Glutamatergic neuron (in vitro differentiated cells): ENCODE data around the gene CASKIN1. TPM values are rescaled to one million over a fixed set of nuclear protein-coding genes. Genes with fewer than 3 reads are reported as not detected.

Experiments used
- DNase-seq: peaks from one replicate; pipeline ENCODE4 v3.0.0; 2022
- H3K27ac Mint-ChIP-seq: one replicate; pipeline ENCODE4 v1.8.0; 2020; ENCODE audit warnings: mild to moderate bottlenecking, mixed read lengths, inconsistent platforms; ENCODE audit not compliant: unreplicated experiment
- H3K27me3 Mint-ChIP-seq: one replicate; pipeline ENCODE4 v1.8.0; 2020; ENCODE audit warnings: mild to moderate bottlenecking, moderate library complexity, mixed read lengths, inconsistent platforms; ENCODE audit not compliant: unreplicated experiment
- H3K36me3 Mint-ChIP-seq: one replicate; pipeline ENCODE4 v1.8.0; 2020; ENCODE audit warnings: mild to moderate bottlenecking, mixed read lengths, inconsistent platforms; ENCODE audit not compliant: unreplicated experiment
- H3K4me1 Mint-ChIP-seq: one replicate; pipeline ENCODE4 v1.8.0; 2020; ENCODE audit warnings: mild to moderate bottlenecking, low read depth, mixed read lengths, inconsistent platforms; ENCODE audit not compliant: unreplicated experiment
- H3K4me3 Mint-ChIP-seq: one replicate; pipeline ENCODE4 v1.8.0; 2020; ENCODE audit warnings: mild to moderate bottlenecking, mixed read lengths, inconsistent platforms; ENCODE audit not compliant: unreplicated experiment
- H3K9me3 Mint-ChIP-seq: one replicate; pipeline ENCODE4 v1.8.0; 2020; ENCODE audit warnings: mild to moderate bottlenecking, moderate library complexity, mixed read lengths, inconsistent platforms; ENCODE audit not compliant: unreplicated experiment
- CTCF ChIP-seq: fragments of 200-600 bp; sonication (generic); IDR thresholded peaks from one replicate; pipeline ENCODE4 v1.5.0; 2021; ENCODE audit not compliant: partially characterized antibody, unreplicated experiment
- total RNA-seq: library from RNA; stranded (reverse); fragmentation: NEBNext Ultra II Directional; extraction: Animal tissue kit (Norgen Biotek cat#: 25700); gene quantifications from one replicate; pipeline ENCODE4 v1.2.1, GENCODE V29; 2021; ENCODE audit not compliant: unreplicated experiment

CASKIN1 gene
- total RNA-seq, 1 donor from 2014 or later = 31.6 TPM

DNA sequence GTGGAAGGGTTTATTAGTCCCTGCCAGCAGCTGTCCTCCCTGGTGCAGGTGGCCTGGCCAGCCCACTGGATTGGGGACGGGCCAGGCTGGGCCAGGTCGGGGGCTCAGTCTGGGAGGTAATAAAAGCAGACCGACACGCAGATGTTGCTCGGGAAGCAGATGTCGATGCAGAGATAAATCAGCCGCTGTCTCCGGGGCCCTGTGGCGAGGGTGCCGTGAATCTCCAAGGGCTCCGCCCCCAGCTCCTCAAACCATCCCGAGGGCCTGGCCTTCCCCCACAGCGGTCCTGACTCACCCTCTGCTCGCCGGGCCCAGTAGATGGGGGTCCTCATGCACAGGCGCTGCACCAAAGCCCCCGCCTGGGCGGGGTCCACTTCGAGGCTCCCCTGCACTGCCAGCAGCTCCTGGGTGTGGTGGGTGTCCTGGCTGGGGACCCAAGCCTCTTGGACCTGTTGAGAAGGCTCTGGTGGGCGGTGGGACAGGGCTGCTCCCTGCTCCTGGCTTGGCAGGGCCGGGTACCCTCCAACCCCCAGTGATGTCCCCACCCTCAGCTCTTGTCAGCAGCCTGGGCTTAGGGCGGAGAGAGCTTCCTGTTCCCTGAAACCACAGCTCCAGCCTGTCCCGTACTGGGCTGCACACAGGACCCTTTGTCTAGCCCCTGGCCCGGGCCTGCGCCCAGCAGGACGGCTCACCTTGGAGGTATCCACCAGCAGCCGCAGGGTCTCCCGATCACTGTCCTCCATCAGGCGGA lies 13.0 kb upstream of the CASKIN1 start:
- H3K27ac Mint-ChIP-seq = no peak overlapping the region
- H3K36me3 Mint-ChIP-seq = no peaks in the 10 kb centered on the region
- DNase-seq = no peak
- H3K4me3 Mint-ChIP-seq = no peak overlapping the region
- peaks cover 8% of the 10 kb centered on the region for H3K9me3 Mint-ChIP-seq
- no peak for TF ChIP-seq CTCF
- H3K4me1 Mint-ChIP-seq = peaks cover 18% of the 10 kb centered on the region
- peaks cover 13% of the 10 kb centered on the region for H3K27me3 Mint-ChIP-seq

DNA sequence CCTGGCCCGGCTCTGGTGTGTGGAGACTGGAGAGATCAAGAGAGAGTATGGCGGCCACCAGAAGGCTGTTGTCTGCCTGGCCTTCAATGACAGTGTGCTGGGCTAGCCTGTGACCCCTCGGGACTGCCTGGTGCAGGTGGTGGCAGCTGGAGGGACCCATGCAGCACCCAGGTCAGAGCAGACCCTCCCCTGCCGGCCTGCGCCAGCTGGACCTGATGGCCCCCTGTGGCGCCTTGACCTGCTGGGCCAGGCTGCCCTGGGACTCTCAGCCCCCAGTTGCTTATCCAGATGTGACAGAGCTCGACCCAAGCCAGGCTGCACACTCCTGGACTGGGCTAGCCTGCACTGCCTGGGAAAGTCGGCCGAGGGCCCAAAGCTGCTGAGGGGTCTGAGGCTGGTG lies 12.4 kb upstream of the CASKIN1 start:
- Mint-ChIP-seq H3K27ac (no peak overlapping the region), H3K9me3 (peaks cover 10% of the 10 kb centered on the region), H3K4me1 (peaks cover 18% of the 10 kb centered on the region), H3K4me3 (no peak overlapping the region), H3K36me3 (no peaks in the 10 kb centered on the region), H3K27me3 (peaks cover 13% of the 10 kb centered on the region)
- TF ChIP-seq CTCF = no peak
- no peak for DNase-seq

GRCh38 chr16:2208308-2208707 lies 11.9 kb upstream of the CASKIN1 start:
- TF ChIP-seq CTCF = no peak
- H3K4me3 Mint-ChIP-seq = no peak overlapping the region

DNA sequence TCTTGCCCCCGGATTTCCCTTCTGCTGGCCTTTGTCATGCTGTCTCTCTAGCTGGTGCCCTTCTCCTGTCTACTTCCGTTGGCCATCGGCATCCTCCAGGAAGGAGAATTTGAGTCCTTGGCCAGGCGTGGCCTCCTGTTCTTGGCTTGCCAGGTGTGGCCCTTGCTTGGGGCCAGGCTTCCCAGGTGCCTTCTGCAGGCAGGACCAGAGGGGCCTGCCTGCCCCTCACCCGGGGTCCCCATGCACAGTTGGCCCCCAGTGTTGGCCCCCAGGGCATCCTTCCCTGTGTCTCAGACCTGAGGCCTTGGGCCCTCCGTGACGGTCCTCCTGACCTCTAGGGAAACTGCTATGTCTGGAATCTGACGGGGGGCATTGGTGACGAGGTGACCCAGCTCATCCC lies 11.5 kb upstream of the CASKIN1 start:
- peaks cover 12% of the 10 kb centered on the region for H3K4me1 Mint-ChIP-seq
- TF ChIP-seq CTCF = no peak
- DNase-seq = no peak
- peak overlapping the region; percentile 56 for H3K4me3 Mint-ChIP-seq
- H3K9me3 Mint-ChIP-seq = peaks cover 13% of the 10 kb centered on the region
- peaks cover 10% of the 10 kb centered on the region for H3K27me3 Mint-ChIP-seq
- peak overlapping the region; percentile 59 for H3K27ac Mint-ChIP-seq
- no peaks in the 10 kb centered on the region for H3K36me3 Mint-ChIP-seq

More at GRCh38 chr16:2208308-2208707, 11.9 kb upstream of the CASKIN1 start:
- Mint-ChIP-seq H3K9me3 (peaks cover 13% of the 10 kb centered on the region), H3K27ac (no peak overlapping the region), H3K36me3 (no peaks in the 10 kb centered on the region), H3K27me3 (peaks cover 11% of the 10 kb centered on the region), H3K4me1 (peaks cover 14% of the 10 kb centered on the region)
- no peak for DNase-seq

DNA sequence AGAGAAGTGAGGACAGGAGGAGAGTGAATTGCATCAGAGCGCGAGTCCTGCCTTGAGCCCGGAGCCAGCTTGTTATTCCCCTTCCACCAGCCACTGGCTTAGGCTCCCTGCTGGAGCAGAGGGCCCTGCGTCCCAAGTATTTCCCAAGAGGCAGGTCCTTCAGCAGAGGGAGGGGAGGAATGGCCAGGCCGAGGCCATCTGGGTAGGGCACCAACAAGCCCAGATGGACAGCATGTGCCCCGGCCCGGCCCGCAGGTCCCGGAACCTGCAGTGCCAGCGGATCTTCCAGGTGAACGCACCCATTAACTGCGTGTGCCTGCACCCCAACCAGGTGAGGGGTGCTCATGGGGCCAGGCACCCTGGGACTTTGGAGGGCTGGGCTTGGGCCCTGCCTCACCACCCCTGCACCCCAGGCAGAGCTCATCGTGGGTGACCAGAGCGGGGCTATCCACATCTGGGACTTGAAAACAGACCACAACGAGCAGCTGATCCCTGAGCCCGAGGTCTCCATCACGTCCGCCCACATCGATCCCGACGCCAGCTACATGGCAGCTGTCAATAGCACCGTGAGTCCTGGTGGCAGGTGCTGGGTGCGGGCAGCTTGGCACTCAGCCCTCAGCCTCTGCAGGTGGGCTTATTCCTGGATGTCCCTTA lies 10.5 kb upstream of the CASKIN1 start:
- no peak overlapping the region for H3K27ac Mint-ChIP-seq
- no peak for DNase-seq
- H3K36me3 Mint-ChIP-seq = no peaks in the 10 kb centered on the region
- H3K4me3 Mint-ChIP-seq = peak overlapping the region; percentile 87
- peaks cover 13% of the 10 kb centered on the region for H3K9me3 Mint-ChIP-seq
- no peak for TF ChIP-seq CTCF
- peaks cover 10% of the 10 kb centered on the region for H3K27me3 Mint-ChIP-seq
- peaks cover 8% of the 10 kb centered on the region for H3K4me1 Mint-ChIP-seq
